OCI-LY7 (cell line): Measurements from ENCODE around the gene UVSSA. TPM values are rescaled to one million over a fixed set of nuclear protein-coding genes. Genes with fewer than 3 reads are reported as not detected.
"Not testable (repeated sequence)": the region's sequence is repeated elsewhere in the genome, so short reads cannot be mapped to it uniquely, and the experiment has no call there.

Experiments
- BruUV-seq: library from RNA; stranded (reverse); fragments of 400-500 nt; replicated peaks from 2 replicates; lab custom pipeline; 2021; lab: Mats Ljungman, UMichigan
- CTCF ChIA-PET: fragments of 300-600 bp; sonication (Branson Sonifier 250); formaldehyde crosslinking; loops from one replicate; lab custom pipeline; 2022; ENCODE audit warnings: antibody characterized with exemption; ENCODE audit not compliant: unreplicated experiment; lab: Charles Lee
- POLR2A ChIA-PET: fragments of 300-600 bp; sonication (Branson Sonifier 250); formaldehyde crosslinking; loops from one replicate; lab custom pipeline; 2022; ENCODE audit warnings: antibody characterized with exemption; lab: Charles Lee
- DNase-seq: peaks from one replicate; pipeline ENCODE4 v3.0.0-alpha.2; 2015; ENCODE audit warnings: low spot score
- H2AFZ ChIP-seq: fragments of 200-600 bp; sonication (generic), shearing (Covaris generic); 2 replicates; pipeline ENCODE4 v1.6.1; 2014; ENCODE audit warnings: mild to moderate bottlenecking, antibody characterized with exemption, low read length, moderate library complexity
- H3K27ac ChIP-seq: fragments of 200-600 bp; sonication (generic); 2 replicates; pipeline ENCODE4 v1.5.1; 2014; ENCODE audit warnings: mixed run types, low read depth, mild to moderate bottlenecking, moderate library complexity, low read length, inconsistent platforms; ENCODE audit not compliant: poor library complexity, severe bottlenecking
- H3K36me3 ChIP-seq: fragments of 200-600 bp; sonication (generic); 2 replicates; pipeline ENCODE4 v1.6.1; 2014; ENCODE audit warnings: mild to moderate bottlenecking, antibody characterized with exemption, low read length, moderate library complexity, mixed read lengths; ENCODE audit not compliant: insufficient read depth
- H3K4me1 ChIP-seq: fragments of 200-600 bp; sonication (generic); 2 replicates; pipeline ENCODE4 v1.5.1; 2014; ENCODE audit warnings: mild to moderate bottlenecking, low read length; ENCODE audit not compliant: insufficient read depth, poor library complexity, severe bottlenecking
- H3K4me2 ChIP-seq: fragments of 200-600 bp; sonication (generic); 2 replicates; pipeline ENCODE4 v1.6.1; 2014; ENCODE audit warnings: mild to moderate bottlenecking, low read length
- H3K4me3 ChIP-seq: fragments of 200-600 bp; sonication (generic); 2 replicates; pipeline ENCODE4 v1.5.1; 2014; ENCODE audit warnings: mild to moderate bottlenecking, low read depth, low read length; ENCODE audit not compliant: poor library complexity, severe bottlenecking
- H3K79me2 ChIP-seq: fragments of 200-600 bp; sonication (generic); 2 replicates; pipeline ENCODE4 v1.6.1; 2016; ENCODE audit warnings: low read depth, mild to moderate bottlenecking, low read length, moderate library complexity, mixed read lengths; ENCODE audit not compliant: insufficient read depth
- H3K9me2 ChIP-seq: fragments of 200-600 bp; sonication (generic); 2 replicates; pipeline ENCODE4 v1.6.1; 2016; ENCODE audit warnings: mild to moderate bottlenecking, low read length, mixed read lengths; ENCODE audit not compliant: insufficient read depth
- H3K9me3 ChIP-seq: fragments of 200-600 bp; sonication (generic); 2 replicates; pipeline ENCODE4 v1.6.1; 2014; ENCODE audit warnings: mild to moderate bottlenecking, mixed run types, low read length, mixed read lengths
- H4K20me1 ChIP-seq: fragments of 200-600 bp; sonication (generic); 2 replicates; pipeline ENCODE4 v1.6.1; 2014; ENCODE audit warnings: mild to moderate bottlenecking, antibody characterized with exemption, low read length, moderate library complexity, mixed read lengths; ENCODE audit not compliant: insufficient read depth
- EZH2phosphoT487 ChIP-seq: fragments of 200-600 bp; sonication (generic); IDR thresholded peaks from 2 replicates; pipeline ENCODE4 v1.6.1; 2018; ENCODE audit warnings: low read depth, borderline replicate concordance, mild to moderate bottlenecking, mixed run types, antibody characterized with exemption, low read length, moderate library complexity, mixed read lengths
- intact Hi-C: fragments of 100-400 bp; cut with micrococcal nuclease; formaldehyde crosslinking; loops from one replicate; pipeline ENCODE4 v1.10.0; 2022; ENCODE audit not compliant: unreplicated experiment
- total RNA-seq, 2 experiments: library from RNA; depleted of rRNA in 1 of 2; stranded (reverse); fragments of >200 nt in 1 of 2; shearing (Covaris generic) in 1 of 2; gene quantifications; 2 replicates each; pipeline ENCODE4 v1.2.3, GENCODE V29; 2014 to 2022
- TF ChIP-seq, protein P1 (sequence below): fragments of 200-600 bp; sonication (generic); conservative IDR thresholded peaks from 2 replicates; pipeline ENCODE4 v1.5.1; 2014; ENCODE audit warnings: mild to moderate bottlenecking, antibody characterized with exemption, low read length, moderate library complexity, mixed read lengths

UVSSA gene
- total RNA-seq, 2 experiments from 2014 or later: 13.2 to 43.2 TPM

DNA sequence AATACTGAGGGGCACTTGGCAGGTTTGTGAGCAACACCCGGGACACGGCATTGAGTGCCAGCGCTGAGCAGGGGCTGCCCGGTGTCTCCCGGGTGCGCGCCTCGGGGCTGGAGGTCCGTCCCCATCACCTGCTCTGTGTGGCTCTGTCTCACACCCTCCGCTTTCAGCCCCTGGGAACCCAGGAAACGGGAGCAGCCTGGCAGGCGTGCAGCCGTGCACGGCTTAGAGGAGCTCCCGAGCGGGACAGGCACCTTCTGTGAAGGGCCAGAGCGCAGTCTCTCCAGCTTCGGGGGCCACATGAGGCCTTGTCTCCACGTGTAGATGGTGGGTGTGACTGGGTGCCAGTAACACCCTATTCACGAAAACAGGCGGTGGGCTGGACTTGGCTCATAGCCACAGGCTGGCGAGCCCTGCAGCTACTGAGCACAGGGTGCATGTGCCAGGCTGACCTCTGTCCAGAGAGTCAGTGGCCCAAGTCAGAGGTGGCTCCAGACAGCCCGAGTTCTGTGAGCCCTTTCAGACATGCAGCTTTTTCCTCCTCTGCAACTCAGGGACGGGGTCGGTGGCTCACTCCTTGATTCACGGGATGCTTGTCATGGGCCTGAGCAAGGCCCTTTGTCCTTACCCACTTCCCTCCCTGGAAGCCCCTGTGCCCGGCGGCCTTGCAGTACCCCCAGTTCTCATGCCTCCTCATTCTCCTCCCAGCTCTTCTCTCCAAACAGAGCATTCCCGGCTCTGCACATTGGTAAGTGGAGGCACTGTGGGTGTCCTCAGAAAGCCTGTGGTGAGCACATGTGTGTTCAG, 23.5 kb downstream of the UVSSA start:
- no peak for TF ChIP-seq EZH2phosphoT487
- TF ChIP-seq, protein P1, sequence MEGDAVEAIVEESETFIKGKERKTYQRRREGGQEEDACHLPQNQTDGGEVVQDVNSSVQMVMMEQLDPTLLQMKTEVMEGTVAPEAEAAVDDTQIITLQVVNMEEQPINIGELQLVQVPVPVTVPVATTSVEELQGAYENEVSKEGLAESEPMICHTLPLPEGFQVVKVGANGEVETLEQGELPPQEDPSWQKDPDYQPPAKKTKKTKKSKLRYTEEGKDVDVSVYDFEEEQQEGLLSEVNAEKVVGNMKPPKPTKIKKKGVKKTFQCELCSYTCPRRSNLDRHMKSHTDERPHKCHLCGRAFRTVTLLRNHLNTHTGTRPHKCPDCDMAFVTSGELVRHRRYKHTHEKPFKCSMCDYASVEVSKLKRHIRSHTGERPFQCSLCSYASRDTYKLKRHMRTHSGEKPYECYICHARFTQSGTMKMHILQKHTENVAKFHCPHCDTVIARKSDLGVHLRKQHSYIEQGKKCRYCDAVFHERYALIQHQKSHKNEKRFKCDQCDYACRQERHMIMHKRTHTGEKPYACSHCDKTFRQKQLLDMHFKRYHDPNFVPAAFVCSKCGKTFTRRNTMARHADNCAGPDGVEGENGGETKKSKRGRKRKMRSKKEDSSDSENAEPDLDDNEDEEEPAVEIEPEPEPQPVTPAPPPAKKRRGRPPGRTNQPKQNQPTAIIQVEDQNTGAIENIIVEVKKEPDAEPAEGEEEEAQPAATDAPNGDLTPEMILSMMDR: no peak
- CTCF ChIA-PET: no interaction called here
- Histone ChIP-seq H3K9me2 (no peaks in the 10 kb centered on the region), H2AFZ (no peak overlapping the region), H3K27ac (no peak overlapping the region), H3K79me2 (no peaks in the 10 kb centered on the region), H3K4me1 (no peaks in the 10 kb centered on the region), H4K20me1 (no peaks in the 10 kb centered on the region), H3K4me2 (no peak overlapping the region), H3K9me3 (no peaks in the 10 kb centered on the region), H3K36me3 (peaks cover 20% of the 10 kb centered on the region), H3K4me3 (no peak overlapping the region)
- POLR2A ChIA-PET: no interaction called here
- BruUV-seq: no TSS peak
- DNase-seq: no peak
- intact Hi-C loops: no loop called here

DNA sequence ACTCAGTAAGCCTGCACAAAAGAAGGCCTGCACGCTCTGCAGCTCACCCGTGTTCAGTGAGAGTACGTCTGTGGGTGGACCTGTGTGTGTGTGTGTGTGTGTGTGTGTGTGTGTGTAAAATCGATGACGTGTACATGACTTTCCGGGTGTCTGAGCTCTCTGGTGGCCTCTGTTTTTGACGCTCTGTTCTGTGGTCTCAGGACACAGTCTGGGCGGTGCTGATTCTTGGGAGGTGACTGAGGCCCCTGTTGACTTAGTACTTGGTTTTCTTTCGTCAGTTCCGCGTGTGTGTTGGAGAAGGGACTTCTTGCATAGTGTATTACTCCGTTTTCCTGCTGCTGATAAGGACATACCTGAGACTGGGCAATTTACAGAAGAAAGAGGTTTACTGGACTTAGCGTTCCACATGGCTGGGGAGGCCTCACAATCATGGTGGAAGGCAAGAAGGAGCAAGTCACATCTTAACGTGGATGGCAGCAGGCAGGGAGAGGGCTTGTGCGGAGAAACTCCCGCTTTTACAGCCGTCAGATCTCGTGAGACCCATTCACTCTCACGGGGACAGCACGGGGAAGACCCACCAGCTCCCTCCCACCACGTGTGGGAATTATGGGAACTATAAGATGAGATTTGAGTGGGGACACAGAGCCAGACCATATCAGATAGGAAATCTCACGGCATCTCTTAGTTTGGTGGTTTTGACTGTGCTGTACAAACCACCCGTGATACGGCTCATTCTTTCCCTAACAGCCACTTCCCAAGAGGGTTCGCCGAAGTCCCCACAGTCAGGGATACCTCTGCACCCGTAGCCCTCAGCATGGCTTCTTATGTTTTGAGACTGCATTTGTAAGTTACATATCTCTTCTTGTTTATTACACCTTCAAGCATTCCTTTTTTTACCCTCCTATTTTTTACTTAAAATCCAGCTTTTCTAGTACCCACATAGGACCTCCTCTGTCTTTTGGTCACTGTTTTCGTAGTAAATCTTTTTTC, 24.5 kb downstream of the UVSSA start:
- H3K79me2 ChIP-seq: no peaks in the 10 kb centered on the region
- no peak for DNase-seq
- peaks cover 15% of the 10 kb centered on the region for H3K36me3 ChIP-seq
- H4K20me1 ChIP-seq: no peaks in the 10 kb centered on the region
- ChIA-PET CTCF (no interaction called here), POLR2A (no interaction called here)
- H2AFZ ChIP-seq: no peak overlapping the region
- no peak overlapping the region for H3K27ac ChIP-seq
- TF ChIP-seq, protein P1: no peak
- no peak for TF ChIP-seq EZH2phosphoT487
- no peak overlapping the region for H3K4me2 ChIP-seq
- no peaks in the 10 kb centered on the region for H3K4me1 ChIP-seq
- no peaks in the 10 kb centered on the region for H3K9me3 ChIP-seq
- H3K4me3 ChIP-seq: no peak overlapping the region
- intact Hi-C loops: no loop called here
- H3K9me2 ChIP-seq: no peaks in the 10 kb centered on the region
- BruUV-seq: no TSS peak

DNA sequence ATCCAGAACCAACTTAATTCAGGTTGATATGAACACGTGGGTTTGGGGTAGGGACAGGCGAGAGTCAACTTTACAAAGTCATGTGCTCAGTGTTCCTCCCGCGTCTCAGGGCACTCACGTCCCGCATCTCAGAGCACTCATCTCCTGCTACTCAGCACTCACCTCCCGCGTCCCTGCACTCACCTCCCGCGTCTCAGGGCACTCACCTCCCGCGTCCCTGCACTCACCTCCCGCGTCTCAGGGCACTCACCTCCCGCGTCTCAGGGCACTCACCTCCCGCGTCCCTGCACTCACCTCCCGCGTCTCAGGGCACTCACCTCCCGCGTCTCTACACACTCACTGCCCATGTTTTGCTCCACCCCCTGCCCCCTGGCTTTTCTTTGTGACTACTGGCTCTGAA, 25.6 kb downstream of the UVSSA start:
- H2AFZ ChIP-seq, CTCF ChIA-PET, BruUV-seq, H3K27ac ChIP-seq, H4K20me1 ChIP-seq, intact Hi-C loops, H3K4me3 ChIP-seq, H3K9me3 ChIP-seq, H3K79me2 ChIP-seq, POLR2A ChIA-PET, H3K4me2 ChIP-seq, H3K4me1 ChIP-seq, DNase-seq, H3K9me2 ChIP-seq: not testable (repeated sequence)
- H3K36me3 ChIP-seq: peaks cover 15% of the 10 kb centered on the region
